ENCODE results near the gene SPATA9. TPM values are rescaled to one million over a fixed set of nuclear protein-coding genes. Genes with fewer than 3 reads are reported as not detected.

SPATA9 gene
- total RNA-seq, 1 donor from 2014 or later, result not detected

GRCh38 chr5:95623706-95624105 lies 59.1 kb downstream of the SPATA9 start:
- intact Hi-C loops (cut with micrococcal nuclease), result loop anchor here (5.0 to 10.0 kb wide), 3 partner anchors 656 to 1509 kb away; a partner anchor contains a TSS

GRCh38 chr5:95621839-95622629 lies 60.8 kb downstream of the SPATA9 start:
- intact Hi-C loops (cut with micrococcal nuclease), result loop anchor here (1.0 to 10.0 kb wide), 9 partner anchors 10 to 1507 kb away; partner anchors contain the start of genes ARSK and ELL2

DNA sequence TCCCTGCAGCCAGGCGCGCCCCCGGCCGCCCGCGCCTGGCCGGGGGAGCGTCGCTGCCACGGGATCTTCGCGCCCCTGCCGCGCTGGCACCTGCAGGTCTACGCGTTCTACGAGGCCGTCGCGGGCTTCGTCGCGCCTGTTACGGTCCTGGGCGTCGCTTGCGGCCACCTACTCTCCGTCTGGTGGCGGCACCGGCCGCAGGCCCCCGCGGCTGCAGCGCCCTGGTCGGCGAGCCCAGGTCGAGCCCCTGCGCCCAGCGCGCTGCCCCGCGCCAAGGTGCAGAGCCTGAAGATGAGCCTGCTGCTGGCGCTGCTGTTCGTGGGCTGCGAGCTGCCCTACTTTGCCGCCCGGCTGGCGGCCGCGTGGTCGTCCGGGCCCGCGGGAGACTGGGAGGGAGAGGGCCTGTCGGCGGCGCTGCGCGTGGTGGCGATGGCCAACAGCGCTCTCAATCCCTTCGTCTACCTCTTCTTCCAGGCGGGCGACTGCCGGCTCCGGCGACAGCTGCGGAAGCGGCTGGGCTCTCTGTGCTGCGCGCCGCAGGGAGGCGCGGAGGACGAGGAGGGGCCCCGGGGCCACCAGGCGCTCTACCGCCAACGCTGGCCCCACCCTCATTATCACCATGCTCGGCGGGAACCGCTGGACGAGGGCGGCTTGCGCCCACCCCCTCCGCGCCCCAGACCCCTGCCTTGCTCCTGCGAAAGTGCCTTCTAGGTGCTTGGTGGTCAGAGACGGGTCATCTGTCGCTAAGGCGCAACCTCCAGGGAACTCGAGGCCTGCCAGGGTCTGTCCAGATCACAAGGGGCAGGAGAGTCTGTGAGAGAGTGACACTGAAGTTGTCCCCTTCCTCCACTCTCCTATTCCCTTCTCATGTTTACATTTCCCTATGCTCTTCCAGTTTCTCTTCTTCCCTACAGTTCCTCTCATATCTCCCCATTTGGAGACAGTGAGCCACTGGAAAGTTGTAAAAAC lies 61.6 kb downstream of the SPATA9 start:
- intact Hi-C loops (cut with micrococcal nuclease), result loop anchor here (1.0 to 10.0 kb wide), 8 partner anchors 23 to 1506 kb away; partner anchors contain the start of genes ARSK and ELL2

- intact Hi-C loops (cut with micrococcal nuclease), result loop anchor here (2.0 to 10.0 kb wide), 6 partner anchors 29 to 1505 kb away; partner anchors contain the start of gene ELL2
Observed at GRCh38 chr5:95620030-95620869, 62.5 kb downstream of the SPATA9 start, which contains the start of gene GPR150. Gene GPR150, plus strand, starts transcription at chr5:95620087. Its CDS starts 189 bp downstream, at chr5:95620276.

DNA sequence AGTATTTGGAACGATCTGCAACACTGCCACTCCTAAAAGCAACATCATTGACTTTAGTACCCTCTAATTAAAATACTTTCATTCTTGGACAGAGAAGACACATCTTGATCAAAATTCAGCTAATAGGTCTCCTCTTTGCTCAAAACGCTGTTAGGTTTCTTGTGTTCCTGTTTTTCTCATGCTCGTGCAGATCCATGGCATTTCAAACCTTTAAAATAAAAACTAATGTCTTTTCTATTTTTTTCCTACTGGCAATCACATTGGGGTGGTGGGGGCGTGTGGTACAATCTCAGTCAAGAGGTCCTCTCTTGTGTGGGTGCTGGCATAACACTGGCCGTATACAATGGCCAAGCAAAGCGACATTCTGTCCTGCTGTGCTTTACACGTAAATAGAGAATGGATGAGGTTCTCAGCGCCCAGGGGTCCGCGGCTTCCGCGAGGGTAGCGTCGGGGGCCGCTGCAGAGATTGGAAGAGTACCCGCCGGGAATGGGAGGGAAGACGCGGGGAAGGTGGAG lies 63.2 kb downstream of the SPATA9 start:
- intact Hi-C loops (cut with micrococcal nuclease), result loop anchor here (2.0 to 10.0 kb wide), 6 partner anchors 29 to 1505 kb away; partner anchors contain the start of gene ELL2

GRCh38 chr5:95619096-95619495 lies 63.7 kb downstream of the SPATA9 start:
- intact Hi-C loops (cut with micrococcal nuclease), result no loop called here

DNA sequence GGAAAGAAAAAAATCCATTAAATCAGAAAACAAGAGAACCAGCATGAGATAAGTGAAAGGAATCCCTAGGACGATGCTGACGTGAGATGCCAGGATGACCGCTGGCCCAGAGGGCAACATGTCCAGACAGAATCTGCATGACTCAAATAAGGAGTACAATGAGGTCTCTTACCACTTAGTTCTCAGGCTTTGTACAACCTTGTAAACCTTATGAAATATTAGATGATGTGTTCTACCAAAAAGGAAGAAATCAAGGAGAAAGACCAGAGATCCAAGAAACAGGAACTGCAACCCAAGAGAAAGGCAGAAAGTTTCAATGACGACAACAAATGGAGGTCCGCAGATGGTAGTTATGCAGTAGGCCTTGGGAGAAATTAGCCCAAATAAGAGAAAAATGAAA lies 65.7 kb downstream of the SPATA9 start:
- intact Hi-C loops (cut with micrococcal nuclease), result no loop called here

GRCh38 chr5:95615164-95615467 lies 67.7 kb downstream of the SPATA9 start:
- intact Hi-C loops (cut with micrococcal nuclease), result no loop called here

GRCh38 chr5:95613514-95613913 lies 69.3 kb downstream of the SPATA9 start:
- intact Hi-C loops (cut with micrococcal nuclease), result no loop called here

DNA sequence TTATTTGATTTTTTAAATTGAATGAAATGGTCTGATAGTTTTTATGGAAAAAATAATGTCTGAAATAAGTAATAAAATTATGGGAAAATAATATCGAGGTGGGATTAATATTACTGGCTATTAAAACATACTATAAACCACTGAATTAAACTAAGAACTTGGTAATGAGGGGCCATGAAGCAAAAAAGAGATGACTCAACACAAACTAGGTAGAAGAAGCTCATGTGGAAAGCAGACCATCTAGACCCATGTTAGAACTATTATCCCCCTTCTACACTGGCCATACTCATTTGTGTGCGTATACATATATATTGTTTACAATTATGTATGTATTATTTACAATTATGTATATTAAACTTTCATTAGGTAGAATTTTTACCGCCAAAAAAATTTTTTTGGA lies 71.4 kb downstream of the SPATA9 start:
- intact Hi-C loops (cut with micrococcal nuclease), result no loop called here

DNA sequence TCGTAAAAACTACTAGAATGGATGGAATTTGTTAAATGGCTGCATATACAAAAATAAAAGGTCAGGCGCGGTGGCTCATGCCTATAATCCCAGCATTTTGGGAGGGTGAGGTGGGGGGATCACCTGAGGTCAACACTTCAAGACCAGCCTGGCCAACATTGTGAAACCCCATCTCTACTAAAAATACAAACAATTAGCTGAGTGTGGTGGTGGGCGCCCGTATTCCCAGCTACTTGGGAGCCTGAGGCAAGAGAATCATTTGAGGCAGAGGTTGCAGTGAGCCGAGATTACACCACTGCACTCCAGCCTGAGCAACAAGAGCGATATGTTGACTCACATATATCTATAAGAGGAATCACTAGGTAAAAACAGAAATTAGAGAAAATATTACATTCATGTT lies 72.2 kb downstream of the SPATA9 start:
- intact Hi-C loops (cut with micrococcal nuclease), result no loop called here

- intact Hi-C loops (cut with micrococcal nuclease), result no loop called here
Observed at GRCh38 chr5:95609711-95610110, 73.1 kb downstream of the SPATA9 start.

Other genes starting within 250 kb of the SPATA9 start
- 69.7 and 72.6 TPM in 2 replicates for gene SKIC3, start 128.0 kb downstream of the SPATA9 start, total RNA-seq
- 4.4 and 4.8 TPM in 2 replicates for gene ARSK, start 127.9 kb downstream of the SPATA9 start, total RNA-seq
- 0.22 and 0.54 TPM in 2 replicates for gene GPR150, start 62.9 kb downstream of the SPATA9 start, total RNA-seq
- 2.6 and 3.0 TPM in 2 replicates for gene RFESD, start 36.2 kb downstream of the SPATA9 start, total RNA-seq
- gene RHOBTB3, start 48.3 kb upstream of the SPATA9 start, total RNA-seq, result 0.37 and 0.54 TPM in 2 replicates
- gene GLRX, start 139.7 kb upstream of the SPATA9 start, total RNA-seq, result 56.4 and 65.9 TPM in 2 replicates